HEK293 (cell line): Measurements from ENCODE around the gene UBR1.
A peak's percentile ranks its signal among the peaks of the same experiment; 100 is the strongest.

Source experiments
- CTCF ChIA-PET: fragments of 350-600 bp; formaldehyde crosslinking; extraction: SDS; loops from one replicate; lab custom pipeline; 2021; ENCODE audit warnings: antibody characterized with exemption; lab: Yijun Ruan, JAX
- POLR2A ChIA-PET: fragments of 300-600 bp; formaldehyde crosslinking; extraction: SDS; loops from one replicate; lab custom pipeline; 2020; ENCODE audit warnings: antibody characterized with exemption, inconsistent platforms; lab: Yijun Ruan, JAX
- H3K27ac ChIP-seq: fragments of 200-500 bp; sonication (Bioruptor generic); 2 replicates; pipeline ENCODE4 v1.5.1; 2014; ENCODE audit warnings: low read depth, low read length, control low read depth, inconsistent platforms; ENCODE audit errors: extremely low read depth
- H3K36me3 ChIP-seq, 2 experiments: fragments of 200-500 bp in 1 of 2; sonication (Bioruptor generic) in 1 of 2; 1 replicate in 1 of 2; 2 replicates in 1 of 2; pipeline ENCODE4 v1.5.1; 2014 to 2017; ENCODE audit warnings: inconsistent platforms in 2 of 2, low read length in 2 of 2; ENCODE audit not compliant: control insufficient read depth in 2 of 2, insufficient read depth in 1 of 2
- H3K4me1 ChIP-seq: fragments of 200-500 bp; sonication (Bioruptor generic); 2 replicates; pipeline ENCODE4 v1.5.1; 2014; ENCODE audit warnings: mild to moderate bottlenecking, low read length, inconsistent platforms; ENCODE audit not compliant: control insufficient read depth, insufficient read depth
- H3K4me3 ChIP-seq: 2 replicates; pipeline ENCODE4 v1.5.1; 2011; ENCODE audit warnings: low read depth, mild to moderate bottlenecking, control low read depth, low read length, moderate library complexity
- H3K9me3 ChIP-seq: fragments of 200-500 bp; sonication (Bioruptor generic); 2 replicates; pipeline ENCODE4 v1.5.1; 2014; ENCODE audit warnings: low read depth, low read length, inconsistent platforms; ENCODE audit not compliant: control insufficient read depth, insufficient read depth
- GLIS2 ChIP-seq: fragments of 450-650 bp; formaldehyde crosslinking; IDR thresholded peaks from 2 replicates; pipeline ENCODE4 v1.5.1; 2016; ENCODE audit warnings: missing biosample characterization, missing genetic modification characterization
- KLF8 ChIP-seq: fragments of 450-650 bp; formaldehyde crosslinking; IDR thresholded peaks from 2 replicates; pipeline ENCODE4 v1.5.1; 2016; ENCODE audit warnings: missing biosample characterization, missing genetic modification characterization
- MZF1 ChIP-seq: fragments of 450-650 bp; formaldehyde crosslinking; IDR thresholded peaks from 2 replicates; pipeline ENCODE4 v1.5.1; 2017; ENCODE audit warnings: missing biosample characterization, missing genetic modification characterization, borderline replicate concordance
- RBAK ChIP-seq: fragments of 450-650 bp; formaldehyde crosslinking; IDR thresholded peaks from 2 replicates; pipeline ENCODE4 v1.5.1; 2016; ENCODE audit warnings: missing biosample characterization, missing genetic modification characterization
- ZBTB17 ChIP-seq: fragments of 450-650 bp; formaldehyde crosslinking; IDR thresholded peaks from 2 replicates; pipeline ENCODE4 v1.5.1; 2016; ENCODE audit warnings: missing biosample characterization, missing genetic modification characterization
- ZNF140 ChIP-seq: fragments of 450-650 bp; formaldehyde crosslinking; IDR thresholded peaks from 2 replicates; pipeline ENCODE4 v1.5.1; 2016; ENCODE audit warnings: missing biosample characterization, missing genetic modification characterization
- ZNF169 ChIP-seq: fragments of 450-650 bp; formaldehyde crosslinking; IDR thresholded peaks from 2 replicates; pipeline ENCODE4 v1.5.1; 2016; ENCODE audit warnings: missing biosample characterization, missing genetic modification characterization
- ZNF184 ChIP-seq: fragments of 450-650 bp; IDR thresholded peaks from 2 replicates; pipeline ENCODE4 v1.5.1; 2018; ENCODE audit warnings: missing biosample characterization, mild to moderate bottlenecking, missing genetic modification characterization
- ZNF19 ChIP-seq: fragments of 450-650 bp; formaldehyde crosslinking; IDR thresholded peaks from 2 replicates; pipeline ENCODE4; 2016; ENCODE audit warnings: missing biosample characterization, missing genetic modification characterization, low read depth
- ZNF23 ChIP-seq: fragments of 450-650 bp; formaldehyde crosslinking; IDR thresholded peaks from 2 replicates; pipeline ENCODE4 v1.5.1; 2016; ENCODE audit warnings: missing biosample characterization, missing genetic modification characterization, borderline replicate concordance
- ZNF292 ChIP-seq: fragments of 450-650 bp; formaldehyde crosslinking; IDR thresholded peaks from 2 replicates; pipeline ENCODE4 v1.5.1; 2016; ENCODE audit warnings: low read depth, missing biosample characterization, missing genetic modification characterization, borderline replicate concordance
- ZNF433 ChIP-seq: fragments of 450-650 bp; formaldehyde crosslinking; IDR thresholded peaks from 2 replicates; pipeline ENCODE4 v1.5.1; 2016; ENCODE audit warnings: missing biosample characterization, missing genetic modification characterization, low read depth
- ZNF48 ChIP-seq: fragments of 450-650 bp; formaldehyde crosslinking; IDR thresholded peaks from 2 replicates; pipeline ENCODE4 v1.5.1; 2016; ENCODE audit warnings: missing biosample characterization, missing genetic modification characterization
- ZNF529 ChIP-seq: fragments of 450-650 bp; formaldehyde crosslinking; IDR thresholded peaks from 2 replicates; pipeline ENCODE4 v1.5.1; 2017; ENCODE audit warnings: missing genetic modification characterization, missing biosample characterization; ENCODE audit not compliant: insufficient replicate concordance
- ZNF549 ChIP-seq: fragments of 450-650 bp; IDR thresholded peaks from 2 replicates; pipeline ENCODE4 v1.5.1; 2018; ENCODE audit warnings: missing biosample characterization, missing genetic modification characterization, mild to moderate bottlenecking, inconsistent platforms, moderate library complexity
- ZNF585B ChIP-seq: fragments of 450-650 bp; formaldehyde crosslinking; IDR thresholded peaks from 2 replicates; pipeline ENCODE4 v1.5.1; 2016; ENCODE audit warnings: missing biosample characterization, missing genetic modification characterization
- ZNF610 ChIP-seq: fragments of 450-650 bp; formaldehyde crosslinking; IDR thresholded peaks from 2 replicates; pipeline ENCODE4 v1.5.1; 2016; ENCODE audit warnings: missing biosample characterization, missing genetic modification characterization, borderline replicate concordance
- ZNF701 ChIP-seq: fragments of 450-650 bp; formaldehyde crosslinking; IDR thresholded peaks from 2 replicates; pipeline ENCODE4 v1.5.1; 2016; ENCODE audit warnings: missing biosample characterization, missing genetic modification characterization
- ZNF777 ChIP-seq: fragments of 450-650 bp; formaldehyde crosslinking; IDR thresholded peaks from 2 replicates; pipeline ENCODE4 v1.5.1; 2017; ENCODE audit warnings: missing biosample characterization, missing genetic modification characterization, borderline replicate concordance
- TF ChIP-seq, protein P1 (sequence below): fragments of 450-650 bp; formaldehyde crosslinking; IDR thresholded peaks from 2 replicates; pipeline ENCODE4 v1.5.1; 2016; ENCODE audit warnings: missing biosample characterization, missing genetic modification characterization
- TF ChIP-seq, protein P2 (sequence below): fragments of 450-650 bp; formaldehyde crosslinking; IDR thresholded peaks from 2 replicates; pipeline ENCODE4 v1.5.1; 2017; ENCODE audit warnings: missing biosample characterization, missing genetic modification characterization
- TF ChIP-seq, protein P3 (sequence below): fragments of 450-650 bp; formaldehyde crosslinking; IDR thresholded peaks from 2 replicates; pipeline ENCODE4 v1.5.1; 2017; ENCODE audit warnings: missing biosample characterization, missing genetic modification characterization

UBR1 gene

DNA sequence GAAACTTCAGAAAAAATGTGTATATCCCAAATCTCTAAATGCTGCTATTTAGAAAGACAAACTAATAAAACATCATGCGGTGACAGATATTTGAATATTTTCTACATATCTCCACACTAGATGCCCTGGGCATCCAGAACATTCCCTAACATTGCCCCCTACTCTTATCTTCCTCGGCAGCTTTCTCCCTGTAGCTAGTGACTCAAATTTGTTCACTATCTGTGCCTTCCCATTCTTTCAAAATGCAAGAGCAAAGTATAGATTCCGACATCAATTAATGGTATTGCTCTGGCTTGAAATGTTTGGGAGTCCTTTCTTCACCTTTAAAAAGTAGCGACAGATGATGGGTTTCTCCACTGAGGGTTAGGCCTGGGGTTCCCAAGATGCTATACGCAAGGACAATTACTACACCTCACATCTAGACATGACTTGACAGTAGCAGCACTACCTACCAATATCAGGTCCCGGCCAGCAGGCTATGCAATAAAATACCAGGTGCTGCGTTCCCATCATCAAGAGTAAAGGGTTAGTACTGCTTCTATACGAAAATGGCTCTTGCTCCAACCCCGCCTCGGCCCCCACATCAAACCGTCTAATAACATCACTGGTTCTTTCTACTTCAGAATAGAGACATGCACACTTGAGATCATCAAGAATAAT lies 631 bp downstream of the UBR1 start:
- no peaks in the 10 kb centered on the region for H3K9me3 ChIP-seq
- CTCF ChIA-PET: no interaction called here
- no peak for TF ChIP-seq KLF8 (tag by site-specific recombination)
- TF ChIP-seq ZBTB17 (tag by site-specific recombination): peak; percentile 65
- peak overlapping the region; percentile 12; the same call in 1 of the 2 replicates for H3K27ac ChIP-seq
- H3K36me3 ChIP-seq: peaks cover 5 to 33% of the 10 kb centered on the region in 2 experiments; a peak in 2 of 3 replicates
- peak overlapping the region; percentile 71 for H3K4me3 ChIP-seq
- POLR2A ChIA-PET: no interaction called here
- no peaks in the 10 kb centered on the region for H3K4me1 ChIP-seq

DNA sequence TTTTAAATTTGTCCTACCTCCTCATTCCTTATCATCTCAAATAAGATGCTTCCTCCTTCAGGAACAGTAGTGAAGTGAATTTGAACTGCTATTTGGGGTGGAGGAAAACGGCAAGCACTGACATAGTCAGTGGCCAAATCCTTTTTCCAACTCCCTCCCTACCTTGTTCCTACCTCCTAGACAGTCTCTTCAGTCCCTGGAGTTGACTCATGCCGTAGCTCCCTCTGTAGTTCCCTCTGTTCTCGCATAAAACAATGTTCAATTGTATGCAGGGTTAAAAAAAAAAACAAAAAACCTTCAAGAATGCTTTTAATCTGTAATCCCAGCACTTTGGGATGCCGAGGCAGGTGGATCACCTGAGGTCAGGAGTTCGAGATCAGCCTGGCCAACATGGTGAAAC lies 1.4 kb downstream of the UBR1 start:
- Histone ChIP-seq H3K4me3 (no peak overlapping the region; the same call in 1 of the 2 replicates), H3K36me3 (peaks cover 7 to 39% of the 10 kb centered on the region in 2 experiments; a peak in 2 of 3 replicates), H3K27ac (no peak overlapping the region)
- POLR2A ChIA-PET: no interaction called here
- TF ChIP-seq ZNF48 (tag by site-specific recombination) (no peak), ZNF701 (tag by site-specific recombination) (no peak), ZNF610 (no peak), ZNF184 (tag by site-specific recombination) (no peak), ZNF585B (no peak)
- TF ChIP-seq, protein P1, sequence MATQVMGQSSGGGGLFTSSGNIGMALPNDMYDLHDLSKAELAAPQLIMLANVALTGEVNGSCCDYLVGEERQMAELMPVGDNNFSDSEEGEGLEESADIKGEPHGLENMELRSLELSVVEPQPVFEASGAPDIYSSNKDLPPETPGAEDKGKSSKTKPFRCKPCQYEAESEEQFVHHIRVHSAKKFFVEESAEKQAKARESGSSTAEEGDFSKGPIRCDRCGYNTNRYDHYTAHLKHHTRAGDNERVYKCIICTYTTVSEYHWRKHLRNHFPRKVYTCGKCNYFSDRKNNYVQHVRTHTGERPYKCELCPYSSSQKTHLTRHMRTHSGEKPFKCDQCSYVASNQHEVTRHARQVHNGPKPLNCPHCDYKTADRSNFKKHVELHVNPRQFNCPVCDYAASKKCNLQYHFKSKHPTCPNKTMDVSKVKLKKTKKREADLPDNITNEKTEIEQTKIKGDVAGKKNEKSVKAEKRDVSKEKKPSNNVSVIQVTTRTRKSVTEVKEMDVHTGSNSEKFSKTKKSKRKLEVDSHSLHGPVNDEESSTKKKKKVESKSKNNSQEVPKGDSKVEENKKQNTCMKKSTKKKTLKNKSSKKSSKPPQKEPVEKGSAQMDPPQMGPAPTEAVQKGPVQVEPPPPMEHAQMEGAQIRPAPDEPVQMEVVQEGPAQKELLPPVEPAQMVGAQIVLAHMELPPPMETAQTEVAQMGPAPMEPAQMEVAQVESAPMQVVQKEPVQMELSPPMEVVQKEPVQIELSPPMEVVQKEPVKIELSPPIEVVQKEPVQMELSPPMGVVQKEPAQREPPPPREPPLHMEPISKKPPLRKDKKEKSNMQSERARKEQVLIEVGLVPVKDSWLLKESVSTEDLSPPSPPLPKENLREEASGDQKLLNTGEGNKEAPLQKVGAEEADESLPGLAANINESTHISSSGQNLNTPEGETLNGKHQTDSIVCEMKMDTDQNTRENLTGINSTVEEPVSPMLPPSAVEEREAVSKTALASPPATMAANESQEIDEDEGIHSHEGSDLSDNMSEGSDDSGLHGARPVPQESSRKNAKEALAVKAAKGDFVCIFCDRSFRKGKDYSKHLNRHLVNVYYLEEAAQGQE: no peak
- TF ChIP-seq, protein P2, sequence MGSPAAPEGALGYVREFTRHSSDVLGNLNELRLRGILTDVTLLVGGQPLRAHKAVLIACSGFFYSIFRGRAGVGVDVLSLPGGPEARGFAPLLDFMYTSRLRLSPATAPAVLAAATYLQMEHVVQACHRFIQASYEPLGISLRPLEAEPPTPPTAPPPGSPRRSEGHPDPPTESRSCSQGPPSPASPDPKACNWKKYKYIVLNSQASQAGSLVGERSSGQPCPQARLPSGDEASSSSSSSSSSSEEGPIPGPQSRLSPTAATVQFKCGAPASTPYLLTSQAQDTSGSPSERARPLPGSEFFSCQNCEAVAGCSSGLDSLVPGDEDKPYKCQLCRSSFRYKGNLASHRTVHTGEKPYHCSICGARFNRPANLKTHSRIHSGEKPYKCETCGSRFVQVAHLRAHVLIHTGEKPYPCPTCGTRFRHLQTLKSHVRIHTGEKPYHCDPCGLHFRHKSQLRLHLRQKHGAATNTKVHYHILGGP (tag by site-specific recombination): no peak
- TF ChIP-seq, all 188 proteins: peak for 0
- Histone ChIP-seq H3K4me1 (no peaks in the 10 kb centered on the region), H3K9me3 (no peaks in the 10 kb centered on the region)
- CTCF ChIA-PET: interaction anchor here (0.5 to 1.0 kb wide), 4 partner anchors 9 to 744 kb away, joined by 3 to 7 read pairs (median 4); no protein-coding TSS in a partner anchor

DNA sequence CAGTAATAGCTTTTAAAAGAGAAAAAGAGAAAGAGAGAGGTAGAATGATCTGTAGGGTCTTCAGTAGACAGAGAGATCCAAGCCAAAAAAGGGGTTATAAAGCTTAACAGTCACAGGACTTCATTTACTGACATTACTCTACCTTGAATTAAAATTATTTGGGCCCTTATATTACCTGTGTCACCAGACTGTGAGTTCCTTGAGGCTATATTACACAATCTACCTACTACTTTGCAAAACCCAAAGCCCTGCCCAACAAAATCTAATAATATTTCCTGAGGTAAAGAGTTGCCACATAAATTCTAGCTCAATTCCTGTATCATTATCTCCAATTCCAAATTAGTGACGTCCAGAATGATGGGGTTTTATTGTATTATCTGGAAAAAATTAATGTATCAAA lies 1.9 kb downstream of the UBR1 start:
- H3K4me1 ChIP-seq: no peaks in the 10 kb centered on the region
- ChIA-PET POLR2A (no interaction called here), CTCF (interaction anchor here (0.5 to 1.0 kb wide), 3 partner anchors 9 to 104 kb away, joined by 3 to 7 read pairs (median 4); no protein-coding TSS in a partner anchor)
- H3K4me3 ChIP-seq: no peak overlapping the region
- TF ChIP-seq GLIS2 (tag by site-specific recombination) (no peak), ZNF19 (tag by site-specific recombination) (no peak), ZNF433 (tag by site-specific recombination) (no peak), ZNF585B (no peak), ZNF23 (tag by site-specific recombination) (no peak), ZNF292 (tag by site-specific recombination) (no peak), ZNF140 (tag by site-specific recombination) (no peak), RBAK (no peak), ZNF529 (tag by site-specific recombination) (no peak), ZNF777 (tag by site-specific recombination) (no peak), MZF1 (tag by site-specific recombination) (no peak), ZNF549 (no peak), ZNF169 (no peak)
- TF ChIP-seq, protein P3, sequence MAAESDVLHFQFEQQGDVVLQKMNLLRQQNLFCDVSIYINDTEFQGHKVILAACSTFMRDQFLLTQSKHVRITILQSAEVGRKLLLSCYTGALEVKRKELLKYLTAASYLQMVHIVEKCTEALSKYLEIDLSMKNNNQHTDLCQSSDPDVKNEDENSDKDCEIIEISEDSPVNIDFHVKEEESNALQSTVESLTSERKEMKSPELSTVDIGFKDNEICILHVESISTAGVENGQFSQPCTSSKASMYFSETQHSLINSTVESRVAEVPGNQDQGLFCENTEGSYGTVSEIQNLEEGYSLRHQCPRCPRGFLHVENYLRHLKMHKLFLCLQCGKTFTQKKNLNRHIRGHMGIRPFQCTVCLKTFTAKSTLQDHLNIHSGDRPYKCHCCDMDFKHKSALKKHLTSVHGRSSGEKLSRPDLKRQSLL (tag by site-specific recombination): no peak
- H3K9me3 ChIP-seq: no peaks in the 10 kb centered on the region
- H3K36me3 ChIP-seq: peaks cover 7 to 39% of the 10 kb centered on the region in 2 experiments; a peak in 2 of 3 replicates
- H3K27ac ChIP-seq: no peak overlapping the region
